WTC11 (cell line): ENCODE results near the gene MNAT1. TPM values are rescaled to one million over a fixed set of nuclear protein-coding genes. Genes with fewer than 3 reads are reported as not detected.

Experiments
- ATAC-seq: fragments of 200-7000 bp; cut with Tn5 transposase; 2 replicates; pipeline ENCODE4 v1.10.0; 2021; ENCODE audit warnings: mild to moderate bottlenecking, moderate library complexity
- CTCF ChIA-PET: fragments of 300-600 bp; sonication (Branson Sonifier 250); formaldehyde crosslinking; loops from one replicate; lab custom pipeline; 2021; ENCODE audit warnings: antibody characterized with exemption; lab: Charles Lee
- POLR2A ChIA-PET: fragments of 350-600 bp; sonication (Branson Sonifier 250); formaldehyde crosslinking; loops from one replicate; lab custom pipeline; 2021; ENCODE audit warnings: antibody characterized with exemption; lab: Charles Lee
- DNase-seq: peaks from one replicate; pipeline ENCODE4 v3.0.0; 2021; ENCODE audit warnings: low spot score
- H3K27ac Mint-ChIP-seq: 2 replicates; pipeline ENCODE4 v1.8.0; 2021; ENCODE audit warnings: mixed read lengths
- H3K27me3 Mint-ChIP-seq: 2 replicates; pipeline ENCODE4 v1.8.0; 2021; ENCODE audit warnings: low read depth, mild to moderate bottlenecking, moderate library complexity, mixed read lengths
- H3K36me3 Mint-ChIP-seq: 2 replicates; pipeline ENCODE4 v1.8.0; 2021; ENCODE audit warnings: mixed read lengths
- H3K4me1 Mint-ChIP-seq: 2 replicates; pipeline ENCODE4 v1.8.0; 2022; ENCODE audit warnings: mixed read lengths
- H3K4me3 Mint-ChIP-seq: 2 replicates; pipeline ENCODE4 v1.8.0; 2021; ENCODE audit warnings: mild to moderate bottlenecking, moderate library complexity, mixed read lengths
- H3K9me3 Mint-ChIP-seq: 2 replicates; pipeline ENCODE4 v1.8.0; 2021; ENCODE audit warnings: mixed read lengths
- ATF1 ChIP-seq: sonication (generic); formaldehyde crosslinking; IDR thresholded peaks from 2 replicates; pipeline ENCODE4 v1.8.1; 2023; ENCODE audit warnings: mild to moderate bottlenecking, moderate library complexity, missing genetic modification reagents
- CBFB ChIP-seq: sonication (generic); formaldehyde crosslinking; IDR thresholded peaks from 2 replicates; pipeline ENCODE4 v1.8.1; 2022; ENCODE audit warnings: mild to moderate bottlenecking, low read depth, missing genetic modification reagents
- ESRRA ChIP-seq: sonication (generic); formaldehyde crosslinking; IDR thresholded peaks from 2 replicates; pipeline ENCODE4 v1.8.1; 2022; ENCODE audit warnings: mild to moderate bottlenecking, missing genetic modification reagents, borderline replicate concordance
- FOXK1 ChIP-seq: sonication (generic); formaldehyde crosslinking; IDR thresholded peaks from 2 replicates; pipeline ENCODE4 v1.8.0; 2022; ENCODE audit warnings: mild to moderate bottlenecking, moderate library complexity, missing genetic modification reagents
- FOXP1 ChIP-seq: sonication (generic); formaldehyde crosslinking; IDR thresholded peaks from 2 replicates; pipeline ENCODE4 v1.8.0; 2022; ENCODE audit warnings: missing genetic modification reagents, mild to moderate bottlenecking, moderate library complexity, borderline replicate concordance
- GRHL2 ChIP-seq: fragments of 250-450 bp; sonication (Bioruptor Pico); IDR thresholded peaks from 2 replicates; pipeline ENCODE4 v1.8.0; 2022; ENCODE audit warnings: mild to moderate bottlenecking, moderate library complexity; ENCODE audit not compliant: insufficient replicate concordance, severe bottlenecking
- GTF2I ChIP-seq: fragments of 250-450 bp; sonication (Bioruptor Pico); conservative IDR thresholded peaks from 2 replicates; pipeline ENCODE4 v1.4.0; 2021; ENCODE audit warnings: mild to moderate bottlenecking
- HMGA2 ChIP-seq: fragments of 250-450 bp; sonication (Bioruptor Pico); IDR thresholded peaks from 2 replicates; pipeline ENCODE4 v1.4.0; 2021; ENCODE audit warnings: mild to moderate bottlenecking, moderate library complexity
- IRF2 ChIP-seq: sonication (generic); formaldehyde crosslinking; IDR thresholded peaks from 2 replicates; pipeline ENCODE4 v1.8.0; 2022; ENCODE audit warnings: low read depth, missing genetic modification reagents, borderline replicate concordance
- JAZF1 ChIP-seq: fragments of 250-450 bp; sonication (Bioruptor Pico); IDR thresholded peaks from 2 replicates; pipeline ENCODE4 v1.9.0; 2021; ENCODE audit warnings: moderate library complexity, mild to moderate bottlenecking, inconsistent platforms
- NFE2L1 ChIP-seq: sonication (generic); formaldehyde crosslinking; IDR thresholded peaks from 2 replicates; pipeline ENCODE4 v1.8.1; 2023; ENCODE audit warnings: missing genetic modification reagents
- NFYB ChIP-seq: sonication (generic); formaldehyde crosslinking; conservative IDR thresholded peaks from 2 replicates; pipeline ENCODE4 v1.8.0; 2022; ENCODE audit warnings: low read depth, missing genetic modification reagents
- NR1H2 ChIP-seq: sonication (generic); formaldehyde crosslinking; IDR thresholded peaks from 2 replicates; pipeline ENCODE4 v1.9.0; 2021; ENCODE audit warnings: mild to moderate bottlenecking, moderate library complexity, missing genetic modification reagents
- NR2C2 ChIP-seq: sonication (generic); formaldehyde crosslinking; IDR thresholded peaks from 2 replicates; pipeline ENCODE4 v1.8.0; 2022; ENCODE audit warnings: mild to moderate bottlenecking, missing genetic modification reagents
- NR3C1 ChIP-seq: sonication (generic); formaldehyde crosslinking; conservative IDR thresholded peaks from 2 replicates; pipeline ENCODE4 v1.8.1; 2023; ENCODE audit warnings: low read depth, mild to moderate bottlenecking, missing genetic modification reagents
- RELA ChIP-seq: sonication (generic); formaldehyde crosslinking; IDR thresholded peaks from 2 replicates; pipeline ENCODE4 v1.8.1; 2022; ENCODE audit warnings: missing genetic modification reagents, mild to moderate bottlenecking, borderline replicate concordance
- SMAD3 ChIP-seq: sonication (generic); formaldehyde crosslinking; IDR thresholded peaks from 2 replicates; pipeline ENCODE4 v1.8.0; 2022; ENCODE audit warnings: missing genetic modification reagents, mild to moderate bottlenecking, borderline replicate concordance
- TEAD4 ChIP-seq: sonication (generic); formaldehyde crosslinking; IDR thresholded peaks from 2 replicates; pipeline ENCODE4 v1.8.0; 2022; ENCODE audit warnings: mild to moderate bottlenecking, missing genetic modification reagents
- ZNF138 ChIP-seq: sonication (generic); formaldehyde crosslinking; conservative IDR thresholded peaks from 2 replicates; pipeline ENCODE4 v1.8.1; 2022; ENCODE audit warnings: mild to moderate bottlenecking, moderate library complexity, missing genetic modification reagents
- ZNF219 ChIP-seq: sonication (generic); formaldehyde crosslinking; IDR thresholded peaks from 2 replicates; pipeline ENCODE4 v1.8.0; 2023; ENCODE audit warnings: missing genetic modification reagents, mild to moderate bottlenecking, borderline replicate concordance
- total RNA-seq: library from RNA; stranded (reverse); gene quantifications from 3 replicates; pipeline ENCODE4 v1.2.3, GENCODE V29; 2021
- TF ChIP-seq, protein P1 (sequence below): sonication (generic); formaldehyde crosslinking; IDR thresholded peaks from 2 replicates; pipeline ENCODE4 v1.8.0; 2022; ENCODE audit warnings: mild to moderate bottlenecking, missing genetic modification reagents
- TF ChIP-seq, protein P2 (sequence below): sonication (generic); formaldehyde crosslinking; IDR thresholded peaks from 2 replicates; pipeline ENCODE4 v1.8.0; 2023; ENCODE audit warnings: mild to moderate bottlenecking, missing genetic modification reagents
- TF ChIP-seq, protein P3 (sequence below): fragments of 250-450 bp; sonication (Bioruptor Pico); IDR thresholded peaks from 2 replicates; pipeline ENCODE4 v2.1.2; 2022; ENCODE audit warnings: mild to moderate bottlenecking, moderate library complexity
- TF ChIP-seq, protein P4 (sequence below): sonication (generic); formaldehyde crosslinking; IDR thresholded peaks from 2 replicates; pipeline ENCODE4 v1.8.1; 2022; ENCODE audit warnings: mild to moderate bottlenecking, moderate library complexity, missing genetic modification reagents
- TF ChIP-seq, protein P5 (sequence below): sonication (generic); formaldehyde crosslinking; IDR thresholded peaks from 2 replicates; pipeline ENCODE4 v1.8.1; 2022; ENCODE audit warnings: low read depth, missing genetic modification reagents, borderline replicate concordance
- TF ChIP-seq, protein P6 (sequence below): fragments of 250-450 bp; sonication (Bioruptor Pico); IDR thresholded peaks from 2 replicates; pipeline ENCODE4 v1.9.0; 2021; ENCODE audit warnings: moderate library complexity, mild to moderate bottlenecking, inconsistent platforms, borderline replicate concordance

MNAT1 gene
- total RNA-seq, 1 experiment from 2014 or later, result 59.0 TPM

DNA sequence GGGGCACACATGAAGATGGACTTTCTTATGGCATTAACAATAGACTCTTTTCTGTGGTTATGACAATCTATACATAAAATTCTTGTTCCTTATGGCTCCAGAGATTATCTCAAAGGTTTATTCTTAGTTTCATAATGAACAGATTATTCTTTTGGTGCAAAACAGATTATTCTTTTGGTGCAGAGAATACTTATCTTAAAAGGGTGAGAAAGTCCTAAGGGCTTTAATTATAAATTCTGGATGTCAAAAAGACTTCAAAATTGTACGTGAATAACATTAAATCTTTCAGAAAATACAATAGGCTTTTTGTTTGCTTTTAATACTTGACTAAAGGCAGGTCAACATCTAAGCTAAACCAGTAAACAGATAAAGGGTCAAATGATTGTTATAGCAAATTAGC lies 69.3 kb downstream of the MNAT1 start (continued):
- TF ChIP-seq NR3C1 (CRISPR knock-in tag) (no peak), GTF2I (no peak), RELA (CRISPR knock-in tag) (no peak), SMAD3 (CRISPR knock-in tag) (no peak), NR2C2 (CRISPR knock-in tag) (no peak), FOXP1 (no peak), ZNF138 (CRISPR knock-in tag) (no peak), NR1H2 (CRISPR knock-in tag) (no peak), ZNF219 (CRISPR knock-in tag) (no peak)
- TF ChIP-seq, protein P1, sequence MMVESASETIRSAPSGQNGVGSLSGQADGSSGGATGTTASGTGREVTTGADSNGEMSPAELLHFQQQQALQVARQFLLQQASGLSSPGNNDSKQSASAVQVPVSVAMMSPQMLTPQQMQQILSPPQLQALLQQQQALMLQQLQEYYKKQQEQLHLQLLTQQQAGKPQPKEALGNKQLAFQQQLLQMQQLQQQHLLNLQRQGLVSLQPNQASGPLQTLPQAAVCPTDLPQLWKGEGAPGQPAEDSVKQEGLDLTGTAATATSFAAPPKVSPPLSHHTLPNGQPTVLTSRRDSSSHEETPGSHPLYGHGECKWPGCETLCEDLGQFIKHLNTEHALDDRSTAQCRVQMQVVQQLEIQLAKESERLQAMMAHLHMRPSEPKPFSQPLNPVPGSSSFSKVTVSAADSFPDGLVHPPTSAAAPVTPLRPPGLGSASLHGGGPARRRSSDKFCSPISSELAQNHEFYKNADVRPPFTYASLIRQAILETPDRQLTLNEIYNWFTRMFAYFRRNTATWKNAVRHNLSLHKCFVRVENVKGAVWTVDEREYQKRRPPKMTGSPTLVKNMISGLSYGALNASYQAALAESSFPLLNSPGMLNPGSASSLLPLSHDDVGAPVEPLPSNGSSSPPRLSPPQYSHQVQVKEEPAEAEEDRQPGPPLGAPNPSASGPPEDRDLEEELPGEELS (CRISPR knock-in tag), result no peak
- TF ChIP-seq, protein P2, sequence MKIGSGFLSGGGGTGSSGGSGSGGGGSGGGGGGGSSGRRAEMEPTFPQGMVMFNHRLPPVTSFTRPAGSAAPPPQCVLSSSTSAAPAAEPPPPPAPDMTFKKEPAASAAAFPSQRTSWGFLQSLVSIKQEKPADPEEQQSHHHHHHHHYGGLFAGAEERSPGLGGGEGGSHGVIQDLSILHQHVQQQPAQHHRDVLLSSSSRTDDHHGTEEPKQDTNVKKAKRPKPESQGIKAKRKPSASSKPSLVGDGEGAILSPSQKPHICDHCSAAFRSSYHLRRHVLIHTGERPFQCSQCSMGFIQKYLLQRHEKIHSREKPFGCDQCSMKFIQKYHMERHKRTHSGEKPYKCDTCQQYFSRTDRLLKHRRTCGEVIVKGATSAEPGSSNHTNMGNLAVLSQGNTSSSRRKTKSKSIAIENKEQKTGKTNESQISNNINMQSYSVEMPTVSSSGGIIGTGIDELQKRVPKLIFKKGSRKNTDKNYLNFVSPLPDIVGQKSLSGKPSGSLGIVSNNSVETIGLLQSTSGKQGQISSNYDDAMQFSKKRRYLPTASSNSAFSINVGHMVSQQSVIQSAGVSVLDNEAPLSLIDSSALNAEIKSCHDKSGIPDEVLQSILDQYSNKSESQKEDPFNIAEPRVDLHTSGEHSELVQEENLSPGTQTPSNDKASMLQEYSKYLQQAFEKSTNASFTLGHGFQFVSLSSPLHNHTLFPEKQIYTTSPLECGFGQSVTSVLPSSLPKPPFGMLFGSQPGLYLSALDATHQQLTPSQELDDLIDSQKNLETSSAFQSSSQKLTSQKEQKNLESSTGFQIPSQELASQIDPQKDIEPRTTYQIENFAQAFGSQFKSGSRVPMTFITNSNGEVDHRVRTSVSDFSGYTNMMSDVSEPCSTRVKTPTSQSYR, result no peak
- TF ChIP-seq, protein P3, sequence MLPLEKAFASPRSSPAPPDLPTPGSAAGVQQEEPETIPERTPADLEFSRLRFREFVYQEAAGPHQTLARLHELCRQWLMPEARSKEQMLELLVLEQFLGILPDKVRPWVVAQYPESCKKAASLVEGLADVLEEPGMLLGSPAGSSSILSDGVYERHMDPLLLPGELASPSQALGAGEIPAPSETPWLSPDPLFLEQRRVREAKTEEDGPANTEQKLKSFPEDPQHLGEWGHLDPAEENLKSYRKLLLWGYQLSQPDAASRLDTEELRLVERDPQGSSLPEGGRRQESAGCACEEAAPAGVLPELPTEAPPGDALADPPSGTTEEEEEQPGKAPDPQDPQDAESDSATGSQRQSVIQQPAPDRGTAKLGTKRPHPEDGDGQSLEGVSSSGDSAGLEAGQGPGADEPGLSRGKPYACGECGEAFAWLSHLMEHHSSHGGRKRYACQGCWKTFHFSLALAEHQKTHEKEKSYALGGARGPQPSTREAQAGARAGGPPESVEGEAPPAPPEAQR (CRISPR knock-in tag), result no peak
- TF ChIP-seq, protein P4, sequence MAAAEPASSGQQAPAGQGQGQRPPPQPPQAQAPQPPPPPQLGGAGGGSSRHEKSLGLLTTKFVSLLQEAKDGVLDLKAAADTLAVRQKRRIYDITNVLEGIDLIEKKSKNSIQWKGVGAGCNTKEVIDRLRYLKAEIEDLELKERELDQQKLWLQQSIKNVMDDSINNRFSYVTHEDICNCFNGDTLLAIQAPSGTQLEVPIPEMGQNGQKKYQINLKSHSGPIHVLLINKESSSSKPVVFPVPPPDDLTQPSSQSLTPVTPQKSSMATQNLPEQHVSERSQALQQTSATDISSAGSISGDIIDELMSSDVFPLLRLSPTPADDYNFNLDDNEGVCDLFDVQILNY (CRISPR knock-in tag), result no peak

DNA sequence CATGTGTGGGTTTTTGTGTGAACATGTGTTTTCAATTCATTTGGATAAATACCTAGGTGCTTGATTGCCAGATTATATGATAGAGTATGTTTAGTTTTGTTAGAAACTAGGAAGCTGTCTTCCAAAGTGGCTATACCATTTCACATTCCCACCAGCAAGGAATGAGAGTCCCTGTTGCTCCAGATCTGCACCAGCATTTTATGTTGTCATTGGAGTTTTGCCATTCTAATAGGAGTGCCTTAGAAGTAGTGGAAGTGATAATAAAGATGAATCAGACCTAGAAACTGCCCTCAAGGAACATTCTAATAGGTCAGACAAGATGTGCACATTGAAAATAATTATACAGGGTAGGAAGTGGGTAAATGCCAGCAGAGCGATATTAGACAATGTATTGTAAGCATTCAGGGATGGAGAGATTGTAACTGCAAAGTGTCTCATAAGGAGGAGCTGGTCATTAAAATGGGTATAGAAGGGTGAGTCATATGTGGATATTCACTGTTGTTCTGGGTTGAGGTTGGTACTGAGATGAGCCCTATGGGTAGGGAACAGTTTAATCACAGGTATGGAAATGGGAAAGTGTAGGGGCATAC lies 71.4 kb downstream of the MNAT1 start:
- H3K9me3 Mint-ChIP-seq, result no peaks in the 10 kb centered on the region
- H3K36me3 Mint-ChIP-seq, result peaks cover 3% of the 10 kb centered on the region; the same call in 1 of the 2 replicates
- no peak overlapping the region for H3K4me3 Mint-ChIP-seq
- ATAC-seq (no peak), DNase-seq (no peak)
- POLR2A ChIA-PET, result no interaction called here
- no peaks in the 10 kb centered on the region for H3K27me3 Mint-ChIP-seq
- H3K4me1 Mint-ChIP-seq, result peaks cover 18% of the 10 kb centered on the region
- TF ChIP-seq TEAD4 (CRISPR knock-in tag) (no peak), NFE2L1 (no peak), NR1H2 (CRISPR knock-in tag) (no peak), NFYB (CRISPR knock-in tag) (no peak), JAZF1 (CRISPR knock-in tag) (no peak), CBFB (no peak), HMGA2 (CRISPR knock-in tag) (no peak), GRHL2 (CRISPR knock-in tag) (no peak), FOXK1 (CRISPR knock-in tag) (no peak), ATF1 (CRISPR knock-in tag) (no peak), ESRRA (CRISPR knock-in tag) (no peak), IRF2 (CRISPR knock-in tag) (no peak)
- TF ChIP-seq, protein P5, sequence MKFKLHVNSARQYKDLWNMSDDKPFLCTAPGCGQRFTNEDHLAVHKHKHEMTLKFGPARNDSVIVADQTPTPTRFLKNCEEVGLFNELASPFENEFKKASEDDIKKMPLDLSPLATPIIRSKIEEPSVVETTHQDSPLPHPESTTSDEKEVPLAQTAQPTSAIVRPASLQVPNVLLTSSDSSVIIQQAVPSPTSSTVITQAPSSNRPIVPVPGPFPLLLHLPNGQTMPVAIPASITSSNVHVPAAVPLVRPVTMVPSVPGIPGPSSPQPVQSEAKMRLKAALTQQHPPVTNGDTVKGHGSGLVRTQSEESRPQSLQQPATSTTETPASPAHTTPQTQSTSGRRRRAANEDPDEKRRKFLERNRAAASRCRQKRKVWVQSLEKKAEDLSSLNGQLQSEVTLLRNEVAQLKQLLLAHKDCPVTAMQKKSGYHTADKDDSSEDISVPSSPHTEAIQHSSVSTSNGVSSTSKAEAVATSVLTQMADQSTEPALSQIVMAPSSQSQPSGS (CRISPR knock-in tag), result no peak
- TF ChIP-seq, protein P6, sequence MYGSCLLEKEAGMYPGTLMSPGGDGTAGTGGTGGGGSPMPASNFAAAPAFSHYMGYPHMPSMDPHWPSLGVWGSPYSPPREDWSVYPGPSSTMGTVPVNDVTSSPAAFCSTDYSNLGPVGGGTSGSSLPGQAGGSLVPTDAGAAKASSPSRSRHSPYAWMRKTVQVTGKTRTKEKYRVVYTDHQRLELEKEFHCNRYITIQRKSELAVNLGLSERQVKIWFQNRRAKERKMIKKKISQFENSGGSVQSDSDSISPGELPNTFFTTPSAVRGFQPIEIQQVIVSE (CRISPR knock-in tag), result no peak
- TF ChIP-seq, all 79 proteins: peak for 0
- H3K27ac Mint-ChIP-seq, result peak overlapping the region; percentile 0; the same call in 1 of the 2 replicates
- CTCF ChIA-PET, result no interaction called here
